H9 (cell line): Measurements from ENCODE around the gene UGT1A7. TPM values are rescaled to one million over a fixed set of nuclear protein-coding genes. Genes with fewer than 3 reads are reported as not detected.

Experiments
- DNase-seq: peaks from one replicate; pipeline ENCODE4 v3.0.0-alpha.2; 2017
- H2AFZ ChIP-seq: one replicate; pipeline ENCODE4 v1.6.1; 2013; ENCODE audit warnings: mild to moderate bottlenecking, low read length, control low read depth, moderate library complexity
- H2AK5ac ChIP-seq: 2 replicates; pipeline ENCODE4 v1.6.1; 2013; ENCODE audit warnings: low read length, control low read depth, mixed read lengths; ENCODE audit not compliant: insufficient read length
- H2BK120ac ChIP-seq: one replicate; pipeline ENCODE4 v1.6.1; 2013; ENCODE audit warnings: low read depth, mild to moderate bottlenecking, low read length, control low read depth, inconsistent platforms; ENCODE audit not compliant: poor library complexity, severe bottlenecking
- H2BK12ac ChIP-seq: 2 replicates; pipeline ENCODE4 v1.6.1; 2013; ENCODE audit warnings: low read length, control low read depth, mixed read lengths, low read depth; ENCODE audit not compliant: insufficient read length
- H2BK15ac ChIP-seq: 2 replicates; pipeline ENCODE4 v1.6.1; 2013; ENCODE audit warnings: low read depth, low read length, control low read depth
- H2BK20ac ChIP-seq: one replicate; pipeline ENCODE4 v1.6.1; 2013; ENCODE audit warnings: low read depth, mild to moderate bottlenecking, low read length, control low read depth, inconsistent platforms; ENCODE audit not compliant: poor library complexity, severe bottlenecking
- H2BK5ac ChIP-seq: 2 replicates; pipeline ENCODE4 v1.6.1; 2013; ENCODE audit warnings: low read length, control low read depth, mixed read lengths; ENCODE audit not compliant: insufficient read length
- H3K14ac ChIP-seq: 2 replicates; pipeline ENCODE4 v1.6.1; 2013; ENCODE audit warnings: low read length, control low read depth; ENCODE audit not compliant: insufficient read depth
- H3K18ac ChIP-seq: 2 replicates; pipeline ENCODE4 v1.6.1; 2013; ENCODE audit warnings: low read depth, mild to moderate bottlenecking, mixed read lengths, low read length, control low read depth; ENCODE audit not compliant: insufficient read length
- H3K23ac ChIP-seq: 2 replicates; pipeline ENCODE4 v1.6.1; 2013; ENCODE audit warnings: low read length, control low read depth, mixed read lengths, low read depth; ENCODE audit not compliant: insufficient read length
- H3K23me2 ChIP-seq: 2 replicates; pipeline ENCODE4 v1.6.1; 2013; ENCODE audit warnings: low read depth, mild to moderate bottlenecking, mixed read lengths, low read length, control low read depth; ENCODE audit not compliant: insufficient read length, poor library complexity, severe bottlenecking
- H3K27ac ChIP-seq: 2 replicates; pipeline ENCODE4 v1.5.1; 2013; ENCODE audit warnings: low read length, control low read depth, mixed read lengths, low read depth; ENCODE audit not compliant: insufficient read length
- H3K27me3 ChIP-seq: 2 replicates; pipeline ENCODE4 v1.6.1; 2013; ENCODE audit warnings: low read length, control low read depth, inconsistent platforms; ENCODE audit not compliant: insufficient read depth
- H3K4ac ChIP-seq: 2 replicates; pipeline ENCODE4 v1.6.1; 2013; ENCODE audit warnings: low read depth, mild to moderate bottlenecking, control low read depth, inconsistent platforms, low read length, moderate library complexity
- H3K4me1 ChIP-seq: 2 replicates; pipeline ENCODE4 v1.6.1; 2013; ENCODE audit warnings: low read length, control low read depth, inconsistent platforms; ENCODE audit not compliant: insufficient read depth
- H3K4me2 ChIP-seq: 2 replicates; pipeline ENCODE4 v1.6.1; 2013; ENCODE audit warnings: low read length, control low read depth, mixed read lengths; ENCODE audit not compliant: insufficient read length, insufficient read depth
- H3K56ac ChIP-seq: 2 replicates; pipeline ENCODE4 v1.6.1; 2013; ENCODE audit warnings: low read depth, mild to moderate bottlenecking, mixed read lengths, low read length, control low read depth; ENCODE audit not compliant: insufficient read length
- H3K79me1 ChIP-seq: 2 replicates; pipeline ENCODE4 v1.6.1; 2013; ENCODE audit warnings: low read depth, mild to moderate bottlenecking, moderate library complexity, low read length, control low read depth, inconsistent platforms; ENCODE audit not compliant: insufficient read depth, poor library complexity, severe bottlenecking
- H3K79me2 ChIP-seq: 2 replicates; pipeline ENCODE4 v1.6.1; 2013; ENCODE audit warnings: low read length, control low read depth, inconsistent platforms; ENCODE audit not compliant: insufficient read depth
- H3K9ac ChIP-seq: 2 replicates; pipeline ENCODE4 v1.6.1; 2013; ENCODE audit warnings: low read length, control low read depth, mixed read lengths; ENCODE audit not compliant: insufficient read length; ENCODE audit errors: extremely low read depth
- H3K9me3 ChIP-seq: one replicate; pipeline ENCODE4 v1.6.1; 2013; ENCODE audit warnings: low read depth, low read length, inconsistent platforms; ENCODE audit not compliant: control insufficient read depth
- H3T11ph ChIP-seq: one replicate; pipeline ENCODE4 v1.6.1; 2013; ENCODE audit warnings: mild to moderate bottlenecking, low read length, control low read depth, inconsistent platforms
- H4K20me1 ChIP-seq: one replicate; pipeline ENCODE4 v1.6.1; 2013; ENCODE audit not compliant: control insufficient read depth, insufficient read length, insufficient read depth
- H4K5ac ChIP-seq: 2 replicates; pipeline ENCODE4 v1.6.1; 2013; ENCODE audit warnings: low read depth, mild to moderate bottlenecking, mixed read lengths, low read length, control low read depth; ENCODE audit not compliant: insufficient read length
- H4K8ac ChIP-seq: replicated peaks from 2 replicates; pipeline ENCODE4 v1.6.1; 2013; ENCODE audit warnings: low read length, control low read depth, mixed read lengths, low read depth; ENCODE audit not compliant: insufficient read length
- H4K91ac ChIP-seq: 2 replicates; pipeline ENCODE4 v1.6.1; 2013; ENCODE audit warnings: low read depth, mild to moderate bottlenecking, moderate library complexity, mixed read lengths, low read length, control low read depth; ENCODE audit not compliant: insufficient read length
- H3K27ac Mint-ChIP-seq, 3 experiments: 2 replicates in 2 of 3; 3 replicates in 1 of 3; pipeline ENCODE4 v1.8.0; 2020 to 2021; ENCODE audit warnings: mixed read lengths in 3 of 3, mild to moderate bottlenecking in 1 of 3, moderate library complexity in 1 of 3
- H3K27me3 Mint-ChIP-seq: 2 replicates; pipeline ENCODE4 v1.8.0; 2021; ENCODE audit warnings: low read depth, mild to moderate bottlenecking, moderate library complexity, mixed read lengths
- H3K36me3 Mint-ChIP-seq, 3 experiments: 2 replicates in 2 of 3; 3 replicates in 1 of 3; pipeline ENCODE4 v1.8.0; 2020 to 2021; ENCODE audit warnings: low read depth in 3 of 3, mixed read lengths in 3 of 3; ENCODE audit not compliant: insufficient read depth in 1 of 3
- H3K4me1 Mint-ChIP-seq, 2 experiments: 2 replicates each; pipeline ENCODE4 v1.8.0; 2020; ENCODE audit warnings: mixed read lengths in 2 of 2
- H3K4me3 Mint-ChIP-seq, 2 experiments: 2 replicates in 1 of 2; 3 replicates in 1 of 2; pipeline ENCODE4 v1.8.0; 2020 to 2021; ENCODE audit warnings: mild to moderate bottlenecking in 2 of 2, mixed read lengths in 2 of 2, moderate library complexity in 1 of 2
- H3K9me3 Mint-ChIP-seq, 2 experiments: 2 replicates in 1 of 2; 3 replicates in 1 of 2; pipeline ENCODE4 v1.8.0; 2020; ENCODE audit warnings: mild to moderate bottlenecking in 2 of 2, mixed read lengths in 2 of 2, moderate library complexity in 1 of 2
- WGBS: extraction: QIAGEN DNeasy Blood & Tissue Kit; methylation state at CpG from one replicate; pipeline ENCODE4 v1.1.7; 2013; ENCODE audit warnings: missing lambda C conversion rate, low lambda C conversion rate, mixed read lengths; ENCODE audit not compliant: insufficient read length; ENCODE audit errors: extremely low coverage; 5-methylcytosine and 5-hydroxymethylcytosine counted together
- total RNA-seq: library from RNA; stranded (reverse); gene quantifications from 2 replicates; pipeline ENCODE4 v1.2.1, GENCODE V29; 2021
- TF ChIP-seq, protein P1 (sequence below): fragments of 200-600 bp; sonication (generic); conservative IDR thresholded peaks from 3 replicates; pipeline ENCODE4 v1.8.0; 2021; ENCODE audit warnings: antibody characterized with exemption, mild to moderate bottlenecking

The UGT1A7 gene
- total RNA-seq, 1 experiment from 2014 or later: not detected

DNA sequence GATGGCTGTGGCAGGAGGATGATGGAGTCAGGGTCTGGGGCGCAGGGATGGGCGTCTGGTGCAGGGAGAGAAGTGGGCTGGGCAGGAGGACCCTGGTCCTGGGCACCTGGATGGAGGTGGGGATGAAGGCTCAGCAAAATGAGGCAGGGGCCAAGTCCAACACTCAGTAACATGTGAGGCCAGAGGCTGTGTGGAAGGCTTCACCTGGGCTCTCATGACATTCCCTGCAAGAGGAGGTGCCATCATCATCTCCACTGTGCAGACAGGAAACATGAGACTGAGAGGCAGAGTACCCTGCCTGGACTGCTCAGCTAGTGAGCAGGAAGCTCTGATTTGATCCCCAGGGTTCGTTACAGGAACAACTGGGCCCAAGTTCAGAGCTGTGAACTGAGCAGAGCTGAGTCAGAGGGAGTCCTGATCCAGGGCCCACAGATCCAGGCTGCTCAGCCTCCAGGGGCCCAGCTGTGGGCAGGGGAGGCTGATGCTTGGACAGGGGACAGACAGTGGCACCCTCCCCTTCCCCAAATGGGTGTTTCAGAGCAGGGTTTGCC lies 135.7 kb downstream of the UGT1A7 start:
- no peaks in the 10 kb centered on the region for H3K79me2 ChIP-seq
- H3K9me3 Mint-ChIP-seq: no peaks in the 10 kb centered on the region; a peak in 1 of 5 replicates
- no CpG with 5 or more reads among the region's 3 CpGs for WGBS

More for the DNA sequence above, 135.7 kb downstream of the UGT1A7 start:
- TF ChIP-seq, protein P1, sequence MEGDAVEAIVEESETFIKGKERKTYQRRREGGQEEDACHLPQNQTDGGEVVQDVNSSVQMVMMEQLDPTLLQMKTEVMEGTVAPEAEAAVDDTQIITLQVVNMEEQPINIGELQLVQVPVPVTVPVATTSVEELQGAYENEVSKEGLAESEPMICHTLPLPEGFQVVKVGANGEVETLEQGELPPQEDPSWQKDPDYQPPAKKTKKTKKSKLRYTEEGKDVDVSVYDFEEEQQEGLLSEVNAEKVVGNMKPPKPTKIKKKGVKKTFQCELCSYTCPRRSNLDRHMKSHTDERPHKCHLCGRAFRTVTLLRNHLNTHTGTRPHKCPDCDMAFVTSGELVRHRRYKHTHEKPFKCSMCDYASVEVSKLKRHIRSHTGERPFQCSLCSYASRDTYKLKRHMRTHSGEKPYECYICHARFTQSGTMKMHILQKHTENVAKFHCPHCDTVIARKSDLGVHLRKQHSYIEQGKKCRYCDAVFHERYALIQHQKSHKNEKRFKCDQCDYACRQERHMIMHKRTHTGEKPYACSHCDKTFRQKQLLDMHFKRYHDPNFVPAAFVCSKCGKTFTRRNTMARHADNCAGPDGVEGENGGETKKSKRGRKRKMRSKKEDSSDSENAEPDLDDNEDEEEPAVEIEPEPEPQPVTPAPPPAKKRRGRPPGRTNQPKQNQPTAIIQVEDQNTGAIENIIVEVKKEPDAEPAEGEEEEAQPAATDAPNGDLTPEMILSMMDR: no peak
- Histone ChIP-seq H3T11ph (no peak overlapping the region), H2AFZ (no peak overlapping the region), H3K23me2 (no peaks in the 10 kb centered on the region), H3K79me1 (no peaks in the 10 kb centered on the region), H2BK20ac (no peak overlapping the region), H2BK5ac (no peak overlapping the region), H4K8ac (no peak overlapping the region), H4K91ac (no peak overlapping the region), H2AK5ac (no peak overlapping the region), H2BK120ac (no peak overlapping the region), H3K23ac (no peak overlapping the region), H2BK12ac (no peak overlapping the region), H2BK15ac (no peak overlapping the region), H3K27ac (no peak overlapping the region), H3K27me3 (no peaks in the 10 kb centered on the region), H3K56ac (no peak overlapping the region), H3K4me2 (no peak overlapping the region), H3K14ac (no peak overlapping the region), H3K4ac (no peak overlapping the region), H3K9me3 (no peaks in the 10 kb centered on the region), H4K20me1 (no peaks in the 10 kb centered on the region), H3K18ac (no peak overlapping the region), H3K4me1 (no peaks in the 10 kb centered on the region), H4K5ac (no peak overlapping the region), H3K9ac (no peak overlapping the region)
- Mint-ChIP-seq H3K36me3 (no peaks in the 10 kb centered on the region), H3K27me3 (peaks cover 7% of the 10 kb centered on the region), H3K27ac (no peak overlapping the region), H3K4me1 (no peaks in the 10 kb centered on the region), H3K4me3 (no peak overlapping the region)
- DNase-seq: no peak
